HepG2 (cell line): ENCODE data around the gene NATD1.

Experiments used
- ETV6 ChIP-seq: sonication (generic); formaldehyde crosslinking; conservative IDR thresholded peaks from 2 replicates; pipeline ENCODE4 v1.4.0; 2020; ENCODE audit warnings: missing genetic modification reagents
- FIP1L1 ChIP-seq: fragments of 200-400 bp; formaldehyde crosslinking; IDR thresholded peaks from 2 replicates; pipeline ENCODE4 v1.6.1; 2018; ENCODE audit warnings: low read depth, mild to moderate bottlenecking, low read length, moderate library complexity, borderline replicate concordance; ENCODE audit not compliant: insufficient read depth
- MAFF ChIP-seq: IDR thresholded peaks from 2 replicates; pipeline ENCODE4 v1.6.1; 2011; ENCODE audit warnings: low read depth, low read length, improper control_type of control experiment
- ZBTB33 ChIP-seq: sonication (generic); formaldehyde crosslinking; IDR thresholded peaks from 2 replicates; pipeline ENCODE4 v1.4.0; 2020; ENCODE audit warnings: missing genetic modification reagents
- ZNF850 ChIP-seq: sonication (generic); formaldehyde crosslinking; conservative IDR thresholded peaks from 2 replicates; pipeline ENCODE4 v1.9.0; 2021; ENCODE audit warnings: mild to moderate bottlenecking, missing genetic modification reagents

- TF ChIP-seq ZBTB33 (CRISPR knock-in tag): no peak
- TF ChIP-seq MAFF: no peak
- TF ChIP-seq ETV6: no peak
- no peak for TF ChIP-seq ZNF850 (CRISPR knock-in tag)
- TF ChIP-seq FIP1L1: no peak
These were observed 51.3 kb downstream of the NATD1 start for GRCh38 chr17:21201874-21202273.
